WTC11 (cell line): ENCODE results near the gene MLC1. TPM values are rescaled to one million over a fixed set of nuclear protein-coding genes. Genes with fewer than 3 reads are reported as not detected.

ENCODE experiments used
- ATAC-seq: fragments of 200-7000 bp; cut with Tn5 transposase; 2 replicates; pipeline ENCODE4 v1.10.0; 2021; ENCODE audit warnings: mild to moderate bottlenecking, moderate library complexity
- CTCF ChIA-PET: fragments of 300-600 bp; sonication (Branson Sonifier 250); formaldehyde crosslinking; loops from one replicate; lab custom pipeline; 2021; ENCODE audit warnings: antibody characterized with exemption; lab: Charles Lee
- POLR2A ChIA-PET: fragments of 350-600 bp; sonication (Branson Sonifier 250); formaldehyde crosslinking; loops from one replicate; lab custom pipeline; 2021; ENCODE audit warnings: antibody characterized with exemption; lab: Charles Lee
- DNase-seq: peaks from one replicate; pipeline ENCODE4 v3.0.0; 2021; ENCODE audit warnings: low spot score
- H3K27ac Mint-ChIP-seq: 2 replicates; pipeline ENCODE4 v1.8.0; 2021; ENCODE audit warnings: mixed read lengths
- H3K27me3 Mint-ChIP-seq: 2 replicates; pipeline ENCODE4 v1.8.0; 2021; ENCODE audit warnings: low read depth, mild to moderate bottlenecking, moderate library complexity, mixed read lengths
- H3K36me3 Mint-ChIP-seq: 2 replicates; pipeline ENCODE4 v1.8.0; 2021; ENCODE audit warnings: mixed read lengths
- H3K4me1 Mint-ChIP-seq: 2 replicates; pipeline ENCODE4 v1.8.0; 2022; ENCODE audit warnings: mixed read lengths
- H3K4me3 Mint-ChIP-seq: 2 replicates; pipeline ENCODE4 v1.8.0; 2021; ENCODE audit warnings: mild to moderate bottlenecking, moderate library complexity, mixed read lengths
- H3K9me3 Mint-ChIP-seq: 2 replicates; pipeline ENCODE4 v1.8.0; 2021; ENCODE audit warnings: mixed read lengths
- AFF4 ChIP-seq: sonication (generic); formaldehyde crosslinking; IDR thresholded peaks from 2 replicates; pipeline ENCODE4 v1.8.1; 2023; ENCODE audit warnings: mild to moderate bottlenecking, missing genetic modification reagents, borderline replicate concordance
- ATF3 ChIP-seq: sonication (generic); formaldehyde crosslinking; conservative IDR thresholded peaks from 2 replicates; pipeline ENCODE4 v1.8.1; 2022; ENCODE audit warnings: mild to moderate bottlenecking, missing genetic modification reagents
- ELF4 ChIP-seq: sonication (generic); formaldehyde crosslinking; IDR thresholded peaks from 2 replicates; pipeline ENCODE4 v1.8.1; 2022; ENCODE audit warnings: low read depth, mild to moderate bottlenecking, moderate library complexity, missing genetic modification reagents
- GABPB1 ChIP-seq: sonication (generic); formaldehyde crosslinking; IDR thresholded peaks from 2 replicates; pipeline ENCODE4 v1.8.1; 2023; ENCODE audit warnings: mild to moderate bottlenecking, missing genetic modification reagents
- GRHL2 ChIP-seq: fragments of 250-450 bp; sonication (Bioruptor Pico); IDR thresholded peaks from 2 replicates; pipeline ENCODE4 v1.8.0; 2022; ENCODE audit warnings: mild to moderate bottlenecking, moderate library complexity; ENCODE audit not compliant: insufficient replicate concordance, severe bottlenecking
- JUN ChIP-seq: sonication (generic); formaldehyde crosslinking; IDR thresholded peaks from 2 replicates; pipeline ENCODE4 v1.8.0; 2023; ENCODE audit warnings: mild to moderate bottlenecking, missing genetic modification reagents
- NFYB ChIP-seq: sonication (generic); formaldehyde crosslinking; conservative IDR thresholded peaks from 2 replicates; pipeline ENCODE4 v1.8.0; 2022; ENCODE audit warnings: low read depth, missing genetic modification reagents
- NR1H2 ChIP-seq: sonication (generic); formaldehyde crosslinking; IDR thresholded peaks from 2 replicates; pipeline ENCODE4 v1.9.0; 2021; ENCODE audit warnings: mild to moderate bottlenecking, moderate library complexity, missing genetic modification reagents
- OVOL2 ChIP-seq: fragments of 250-450 bp; sonication (Bioruptor Pico); IDR thresholded peaks from 2 replicates; pipeline ENCODE4 v1.9.0; 2021; ENCODE audit warnings: mild to moderate bottlenecking, borderline replicate concordance
- PREB ChIP-seq: sonication (generic); formaldehyde crosslinking; IDR thresholded peaks from 2 replicates; pipeline ENCODE4 v1.8.1; 2022; ENCODE audit warnings: mild to moderate bottlenecking, missing genetic modification reagents, moderate library complexity, borderline replicate concordance
- RORB ChIP-seq: fragments of 250-450 bp; sonication (Bioruptor Pico); IDR thresholded peaks from 2 replicates; pipeline ENCODE4 v1.9.0; 2021; ENCODE audit warnings: mild to moderate bottlenecking
- TP53 ChIP-seq: sonication (generic); formaldehyde crosslinking; IDR thresholded peaks from 2 replicates; pipeline ENCODE4 v1.8.1; 2023; ENCODE audit warnings: mild to moderate bottlenecking, missing genetic modification reagents
- USF2 ChIP-seq: sonication (generic); formaldehyde crosslinking; IDR thresholded peaks from 2 replicates; pipeline ENCODE4 v1.8.1; 2023; ENCODE audit warnings: mild to moderate bottlenecking, missing genetic modification reagents, moderate library complexity
- ZNF219 ChIP-seq: sonication (generic); formaldehyde crosslinking; IDR thresholded peaks from 2 replicates; pipeline ENCODE4 v1.8.0; 2023; ENCODE audit warnings: missing genetic modification reagents, mild to moderate bottlenecking, borderline replicate concordance
- total RNA-seq: library from RNA; stranded (reverse); gene quantifications from 3 replicates; pipeline ENCODE4 v1.2.3, GENCODE V29; 2021
- TF ChIP-seq, protein P1 (sequence below): fragments of 250-450 bp; sonication (Bioruptor Pico); IDR thresholded peaks from 2 replicates; pipeline ENCODE4 v2.1.2; 2022; ENCODE audit warnings: mild to moderate bottlenecking, moderate library complexity
- TF ChIP-seq, protein P2 (sequence below): sonication (generic); formaldehyde crosslinking; IDR thresholded peaks from 2 replicates; pipeline ENCODE4 v1.8.1; 2023; ENCODE audit warnings: mild to moderate bottlenecking, missing genetic modification reagents
- TF ChIP-seq, protein P3 (sequence below): sonication (generic); formaldehyde crosslinking; IDR thresholded peaks from 2 replicates; pipeline ENCODE4 v1.8.0; 2022; ENCODE audit warnings: missing genetic modification reagents

Gene MLC1
- total RNA-seq, 1 experiment from 2014 or later: 0.13 TPM

DNA sequence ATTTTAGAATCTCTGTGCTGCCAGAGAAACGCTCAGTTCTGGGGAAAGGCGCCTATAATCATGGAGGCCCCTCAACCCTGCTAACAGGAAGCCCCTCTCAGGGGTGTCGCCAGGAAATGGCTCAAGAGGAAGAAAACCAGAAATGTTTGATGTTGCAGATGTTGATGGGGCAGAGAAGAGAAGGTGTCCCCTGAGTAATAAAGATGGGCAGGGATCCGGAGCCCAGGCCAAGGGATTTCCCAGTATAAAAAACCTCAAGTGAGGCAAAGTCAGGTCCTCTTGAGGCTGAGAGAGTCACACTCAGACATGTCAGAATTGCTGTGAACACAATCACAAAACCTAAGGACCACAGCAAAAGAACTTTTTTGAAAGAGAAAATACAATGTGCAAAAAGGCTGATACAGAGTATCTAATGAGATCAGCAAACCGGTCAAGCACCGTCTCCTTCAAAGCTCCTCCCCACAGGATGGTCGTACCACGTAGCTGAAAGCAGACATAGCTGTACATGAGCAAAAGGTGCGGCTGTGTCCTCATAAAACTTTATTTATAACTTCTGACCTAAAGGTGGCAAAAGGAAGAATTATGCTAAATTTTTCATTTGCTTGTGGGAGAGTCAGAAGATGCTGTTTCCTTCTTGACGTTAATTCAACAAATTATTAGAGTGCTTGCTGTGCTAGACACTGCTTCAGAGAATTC lies 16.8 kb upstream of the MLC1 start:
- H3K9me3 Mint-ChIP-seq: no peaks in the 10 kb centered on the region

More for the DNA sequence above, 16.8 kb upstream of the MLC1 start:
- no peak overlapping the region for H3K27ac Mint-ChIP-seq
- H3K4me3 Mint-ChIP-seq: no peak overlapping the region
- CTCF ChIA-PET: interaction anchor here (1.3 kb wide), 1 partner anchor 72 kb away, joined by 3 read pairs; no protein-coding TSS in a partner anchor
- no peaks in the 10 kb centered on the region for H3K36me3 Mint-ChIP-seq
- TF ChIP-seq GABPB1 (CRISPR knock-in tag): no peak
- TF ChIP-seq ATF3 (CRISPR knock-in tag): no peak
- TF ChIP-seq, protein P1, sequence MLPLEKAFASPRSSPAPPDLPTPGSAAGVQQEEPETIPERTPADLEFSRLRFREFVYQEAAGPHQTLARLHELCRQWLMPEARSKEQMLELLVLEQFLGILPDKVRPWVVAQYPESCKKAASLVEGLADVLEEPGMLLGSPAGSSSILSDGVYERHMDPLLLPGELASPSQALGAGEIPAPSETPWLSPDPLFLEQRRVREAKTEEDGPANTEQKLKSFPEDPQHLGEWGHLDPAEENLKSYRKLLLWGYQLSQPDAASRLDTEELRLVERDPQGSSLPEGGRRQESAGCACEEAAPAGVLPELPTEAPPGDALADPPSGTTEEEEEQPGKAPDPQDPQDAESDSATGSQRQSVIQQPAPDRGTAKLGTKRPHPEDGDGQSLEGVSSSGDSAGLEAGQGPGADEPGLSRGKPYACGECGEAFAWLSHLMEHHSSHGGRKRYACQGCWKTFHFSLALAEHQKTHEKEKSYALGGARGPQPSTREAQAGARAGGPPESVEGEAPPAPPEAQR (CRISPR knock-in tag): no peak
- no peak for TF ChIP-seq TP53 (CRISPR knock-in tag)
- TF ChIP-seq JUN (CRISPR knock-in tag): no peak
- no peak for TF ChIP-seq USF2 (CRISPR knock-in tag)
- TF ChIP-seq, protein P2, sequence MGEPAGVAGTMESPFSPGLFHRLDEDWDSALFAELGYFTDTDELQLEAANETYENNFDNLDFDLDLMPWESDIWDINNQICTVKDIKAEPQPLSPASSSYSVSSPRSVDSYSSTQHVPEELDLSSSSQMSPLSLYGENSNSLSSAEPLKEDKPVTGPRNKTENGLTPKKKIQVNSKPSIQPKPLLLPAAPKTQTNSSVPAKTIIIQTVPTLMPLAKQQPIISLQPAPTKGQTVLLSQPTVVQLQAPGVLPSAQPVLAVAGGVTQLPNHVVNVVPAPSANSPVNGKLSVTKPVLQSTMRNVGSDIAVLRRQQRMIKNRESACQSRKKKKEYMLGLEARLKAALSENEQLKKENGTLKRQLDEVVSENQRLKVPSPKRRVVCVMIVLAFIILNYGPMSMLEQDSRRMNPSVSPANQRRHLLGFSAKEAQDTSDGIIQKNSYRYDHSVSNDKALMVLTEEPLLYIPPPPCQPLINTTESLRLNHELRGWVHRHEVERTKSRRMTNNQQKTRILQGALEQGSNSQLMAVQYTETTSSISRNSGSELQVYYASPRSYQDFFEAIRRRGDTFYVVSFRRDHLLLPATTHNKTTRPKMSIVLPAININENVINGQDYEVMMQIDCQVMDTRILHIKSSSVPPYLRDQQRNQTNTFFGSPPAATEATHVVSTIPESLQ (CRISPR knock-in tag): no peak
- TF ChIP-seq RORB (CRISPR knock-in tag): no peak
- TF ChIP-seq NFYB (CRISPR knock-in tag): no peak
- no peak for TF ChIP-seq AFF4 (CRISPR knock-in tag)
- no peak for TF ChIP-seq OVOL2 (CRISPR knock-in tag)
- TF ChIP-seq ELF4 (CRISPR knock-in tag): no peak
- no peak for TF ChIP-seq GRHL2 (CRISPR knock-in tag)
- TF ChIP-seq ZNF219 (CRISPR knock-in tag): no peak
- TF ChIP-seq, protein P3, sequence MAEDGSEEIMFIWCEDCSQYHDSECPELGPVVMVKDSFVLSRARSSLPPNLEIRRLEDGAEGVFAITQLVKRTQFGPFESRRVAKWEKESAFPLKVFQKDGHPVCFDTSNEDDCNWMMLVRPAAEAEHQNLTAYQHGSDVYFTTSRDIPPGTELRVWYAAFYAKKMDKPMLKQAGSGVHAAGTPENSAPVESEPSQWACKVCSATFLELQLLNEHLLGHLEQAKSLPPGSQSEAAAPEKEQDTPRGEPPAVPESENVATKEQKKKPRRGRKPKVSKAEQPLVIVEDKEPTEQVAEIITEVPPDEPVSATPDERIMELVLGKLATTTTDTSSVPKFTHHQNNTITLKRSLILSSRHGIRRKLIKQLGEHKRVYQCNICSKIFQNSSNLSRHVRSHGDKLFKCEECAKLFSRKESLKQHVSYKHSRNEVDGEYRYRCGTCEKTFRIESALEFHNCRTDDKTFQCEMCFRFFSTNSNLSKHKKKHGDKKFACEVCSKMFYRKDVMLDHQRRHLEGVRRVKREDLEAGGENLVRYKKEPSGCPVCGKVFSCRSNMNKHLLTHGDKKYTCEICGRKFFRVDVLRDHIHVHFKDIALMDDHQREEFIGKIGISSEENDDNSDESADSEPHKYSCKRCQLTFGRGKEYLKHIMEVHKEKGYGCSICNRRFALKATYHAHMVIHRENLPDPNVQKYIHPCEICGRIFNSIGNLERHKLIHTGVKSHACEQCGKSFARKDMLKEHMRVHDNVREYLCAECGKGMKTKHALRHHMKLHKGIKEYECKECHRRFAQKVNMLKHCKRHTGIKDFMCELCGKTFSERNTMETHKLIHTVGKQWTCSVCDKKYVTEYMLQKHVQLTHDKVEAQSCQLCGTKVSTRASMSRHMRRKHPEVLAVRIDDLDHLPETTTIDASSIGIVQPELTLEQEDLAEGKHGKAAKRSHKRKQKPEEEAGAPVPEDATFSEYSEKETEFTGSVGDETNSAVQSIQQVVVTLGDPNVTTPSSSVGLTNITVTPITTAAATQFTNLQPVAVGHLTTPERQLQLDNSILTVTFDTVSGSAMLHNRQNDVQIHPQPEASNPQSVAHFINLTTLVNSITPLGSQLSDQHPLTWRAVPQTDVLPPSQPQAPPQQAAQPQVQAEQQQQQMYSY (CRISPR knock-in tag): no peak
- TF ChIP-seq NR1H2 (CRISPR knock-in tag): no peak
- no peak for TF ChIP-seq PREB (CRISPR knock-in tag)
- no peak for DNase-seq
- POLR2A ChIA-PET: no interaction called here
- no peaks in the 10 kb centered on the region for H3K4me1 Mint-ChIP-seq
- no peak for ATAC-seq
- H3K27me3 Mint-ChIP-seq: no peaks in the 10 kb centered on the region
